GM19438 (cell line): ENCODE data around the gene LILRB1.
"Not testable (repeated sequence)": the region's sequence is repeated elsewhere in the genome, so short reads cannot be mapped to it uniquely, and the experiment has no call there.

Experiments
- ATAC-seq: cut with Tn5 transposase; IDR thresholded peaks from one replicate; pipeline ENCODE4 v1.9.1; 2021; ENCODE audit warnings: low read depth; ENCODE audit not compliant: unreplicated experiment

LILRB1 gene

GRCh38 chr19:54630262-54630661, at the start of gene LILRB1:
LILRB1 (plus strand) TSS chr19:54630484; CDS start chr19:54631074, 590 bp downstream.
- ATAC-seq, result not testable (repeated sequence)

- no peak for ATAC-seq
Observed at GRCh38 chr19:54586397-54586796, 43.9 kb upstream of the LILRB1 start.

GRCh38 chr19:54587026-54587425, 43.3 kb upstream of the LILRB1 start:
- no peak for ATAC-seq

- ATAC-seq, result not testable (repeated sequence)
Observed at GRCh38 chr19:54593445-54593844, 36.8 kb upstream of the LILRB1 start, which contains the start of gene LILRA1. LILRA1 (plus strand) TSS chr19:54593632; CDS start chr19:54594245, 613 bp downstream.

GRCh38 chr19:54593931-54594626, 36.2 kb upstream of the LILRB1 start:
- not testable (repeated sequence) for ATAC-seq

- ATAC-seq, result no peak
Observed at GRCh38 chr19:54594737-54595136, 35.5 kb upstream of the LILRB1 start.

- ATAC-seq, result not testable (repeated sequence)
Observed at GRCh38 chr19:54595680-54596436, 34.4 kb upstream of the LILRB1 start.

GRCh38 chr19:54600212-54600611, 30.1 kb upstream of the LILRB1 start:
- no peak for ATAC-seq

GRCh38 chr19:54606230-54606629, 24.1 kb upstream of the LILRB1 start:
- no peak for ATAC-seq

GRCh38 chr19:54606891-54607784, 23.1 kb upstream of the LILRB1 start:
- ATAC-seq, result no peak

- no peak for ATAC-seq
Observed at GRCh38 chr19:54607785-54608150, 22.5 kb upstream of the LILRB1 start.

GRCh38 chr19:54608205-54608604, 22.1 kb upstream of the LILRB1 start:
- ATAC-seq, result no peak

GRCh38 chr19:54608792-54609191, 21.5 kb upstream of the LILRB1 start:
- ATAC-seq, result no peak

- ATAC-seq, result no peak
Observed at GRCh38 chr19:54609356-54609791, 20.9 kb upstream of the LILRB1 start.

- ATAC-seq, result no peak
Observed at GRCh38 chr19:54612428-54612827, 17.9 kb upstream of the LILRB1 start.

- ATAC-seq, result no peak
Observed at GRCh38 chr19:54614726-54615125, 15.6 kb upstream of the LILRB1 start.

- peak; percentile 33 for ATAC-seq
Observed at GRCh38 chr19:54616057-54616456, 14.2 kb upstream of the LILRB1 start.

GRCh38 chr19:54616821-54617560, 13.3 kb upstream of the LILRB1 start:
- peak; percentile 71 for ATAC-seq

- ATAC-seq, result no peak
Observed at GRCh38 chr19:54620464-54620863, 9.8 kb upstream of the LILRB1 start.

- ATAC-seq, result no peak
Observed at GRCh38 chr19:54622431-54622830, 7.9 kb upstream of the LILRB1 start.
